Endothelial cell of umbilical vein (primary cell): ENCODE measurements around the gene KIDINS220. TPM values are rescaled to one million over a fixed set of nuclear protein-coding genes. Genes with fewer than 3 reads are reported as not detected.

Source experiments
- BruUV-seq: library from RNA; stranded (reverse); fragments of 400-500 nt; replicated peaks from 2 replicates; lab custom pipeline; 2021; lab: Mats Ljungman, UMichigan
- CTCF ChIA-PET: fragments of 300-600, 350-600 bp; sonication (Branson Sonifier 250); formaldehyde crosslinking; loops from one replicate; lab custom pipeline; 2021; ENCODE audit warnings: antibody characterized with exemption, inconsistent platforms; lab: Charles Lee
- POLR2A ChIA-PET: fragments of 300-600, 350-600 bp; sonication (Branson Sonifier 250); formaldehyde crosslinking; loops from one replicate; lab custom pipeline; 2021; ENCODE audit warnings: antibody characterized with exemption, inconsistent platforms; lab: Charles Lee
- DNase-seq: peaks from one replicate; pipeline ENCODE4 v3.0.0-alpha.2; 2011; ENCODE audit warnings: low read depth, low spot score
- FAIRE-seq: peaks from 2 replicates; lab custom pipeline; 2011; peaks lifted over from hg19 to GRCh38; lab: Jason Lieb, UNC
- H2AFZ ChIP-seq: 2 replicates; pipeline ENCODE4 v1.6.0; 2012; ENCODE audit warnings: low read depth, low read length, control low read depth, inconsistent platforms
- H3K27ac ChIP-seq: 2 replicates; pipeline ENCODE4 v1.5.1; 2011; ENCODE audit warnings: low read depth, mild to moderate bottlenecking, control low read depth, low read length, moderate library complexity; ENCODE audit not compliant: insufficient read depth
- H3K27me3 ChIP-seq, 2 experiments: 2 replicates each; pipeline versions ENCODE4 v1.6.0 to v1.6.1; 2011; ENCODE audit warnings: low read length in 2 of 2, mixed read lengths in 1 of 2; ENCODE audit not compliant: control insufficient read depth in 2 of 2, insufficient read depth in 2 of 2
- H3K36me3 ChIP-seq, 2 experiments: 2 replicates in 1 of 2; 3 replicates in 1 of 2; pipeline ENCODE4 v1.5.1; 2011; ENCODE audit warnings: low read length in 2 of 2, mild to moderate bottlenecking in 1 of 2, moderate library complexity in 1 of 2; ENCODE audit not compliant: control insufficient read depth in 2 of 2, insufficient read depth in 2 of 2; ENCODE audit errors: extremely low read depth in 1 of 2
- H3K4me1 ChIP-seq: 3 replicates; pipeline ENCODE4 v1.5.1; 2011; ENCODE audit warnings: mild to moderate bottlenecking, low read length; ENCODE audit not compliant: control insufficient read depth, insufficient read depth; ENCODE audit errors: extremely low read depth
- H3K4me2 ChIP-seq: 2 replicates; pipeline ENCODE4 v1.6.1; 2011; ENCODE audit warnings: low read length, control low read depth, mixed read lengths; ENCODE audit not compliant: insufficient read depth
- H3K4me3 ChIP-seq, 3 experiments: fragments of 200-600 bp in 1 of 3; sonication (generic), shearing (Covaris generic) in 1 of 3; replicated peaks in 1 of 3; 2 replicates each; pipeline ENCODE4 v1.5.1; 2011 to 2016; ENCODE audit warnings: control low read depth in 3 of 3, low read length in 3 of 3, mild to moderate bottlenecking in 2 of 3, inconsistent platforms in 1 of 3, low read depth in 1 of 3, moderate library complexity in 1 of 3; ENCODE audit not compliant: insufficient read depth in 1 of 3
- H3K79me2 ChIP-seq: 2 replicates; pipeline ENCODE4 v1.6.0; 2012; ENCODE audit warnings: low read length, inconsistent platforms; ENCODE audit not compliant: control insufficient read depth, insufficient read depth
- H3K9ac ChIP-seq: replicated peaks from 2 replicates; pipeline ENCODE3; 2011; ENCODE audit warnings: low read length, control low read depth; ENCODE audit not compliant: insufficient read depth; ENCODE audit errors: extremely low read depth
- H3K9me1 ChIP-seq: replicated peaks from 3 replicates; pipeline ENCODE4 v1.6.0; 2011; ENCODE audit warnings: mild to moderate bottlenecking, low read length; ENCODE audit not compliant: control insufficient read depth, insufficient read depth; ENCODE audit errors: extremely low read depth
- H3K9me3 ChIP-seq: replicated peaks from 2 replicates; pipeline ENCODE4 v1.5.1; 2012; ENCODE audit warnings: low read length, inconsistent platforms; ENCODE audit not compliant: control insufficient read depth, insufficient read depth
- H4K20me1 ChIP-seq: replicated peaks from 2 replicates; pipeline ENCODE3; 2011; ENCODE audit warnings: mild to moderate bottlenecking, low read length; ENCODE audit not compliant: control insufficient read depth, insufficient read depth; ENCODE audit errors: extremely low read depth
- EZH2 ChIP-seq: IDR thresholded peaks from 2 replicates; pipeline ENCODE4 v1.6.1; 2012; ENCODE audit warnings: borderline replicate concordance, low read depth, mild to moderate bottlenecking, moderate library complexity, low read length, inconsistent platforms; ENCODE audit not compliant: severe bottlenecking
- GATA2 ChIP-seq: IDR thresholded peaks from 2 replicates; pipeline ENCODE4 v1.7.0; 2011; ENCODE audit warnings: low read depth, mild to moderate bottlenecking, moderate library complexity, mixed read lengths, low read length; ENCODE audit not compliant: insufficient read length, insufficient read depth
- JUN ChIP-seq: IDR thresholded peaks from 2 replicates; pipeline ENCODE4 v1.6.1; 2011; ENCODE audit warnings: borderline replicate concordance, low read depth; ENCODE audit not compliant: insufficient read length, insufficient read depth
- POLR2A ChIP-seq: IDR thresholded peaks from 2 replicates; pipeline ENCODE4 v1.6.1; 2012; ENCODE audit warnings: low read depth, mild to moderate bottlenecking, control low read depth, low read length
- POLR2AphosphoS5 ChIP-seq: IDR thresholded peaks from 2 replicates; pipeline ENCODE4 v1.6.1; 2012; ENCODE audit warnings: low read depth, mild to moderate bottlenecking, control low read depth, low read length, moderate library complexity; ENCODE audit not compliant: insufficient read depth
- dilution Hi-C: fragments of 300-500 bp; cut with MboI; formaldehyde crosslinking; loops from one replicate; pipeline ENCODE4 v1.15.0; 2019; ENCODE audit warnings: low sequenced_read_pairs; ENCODE audit not compliant: extremely low pct_ligation_motif_present
- intact Hi-C: fragments of 100-400 bp; cut with micrococcal nuclease; formaldehyde crosslinking; loops from one replicate; pipeline ENCODE4 v1.10.0; 2022
- polyA plus RNA-seq, 4 experiments: library from polyadenylated mRNA; depleted of rRNA in 3 of 4; stranded (reverse) in 3 of 4; unstranded in 1 of 4; fragments of >200 nt; gene quantifications; 2 replicates each; pipeline versions ENCODE4 v1.2.1 to v1.2.3, GENCODE V29; 2011 to 2012; ENCODE audit warnings: missing spikeins in 1 of 4
- total RNA-seq: library from RNA; stranded (reverse); gene quantifications from 2 replicates; pipeline ENCODE4 v1.2.3, GENCODE V29; 2021
- TF ChIP-seq, protein P1 (sequence below): IDR thresholded peaks from 2 replicates; pipeline ENCODE4 v1.6.1; 2011; ENCODE audit not compliant: insufficient read depth, insufficient read length
- TF ChIP-seq, protein P2 (sequence below), 2 donors: IDR thresholded peaks; 1 replicate in 1 of 2; 2 replicates in 1 of 2; pipeline ENCODE4 v1.5.1; 2011; ENCODE audit warnings: low read length in 2 of 2, mild to moderate bottlenecking in 2 of 2, moderate library complexity in 2 of 2, control low read depth in 1 of 2, inconsistent platforms in 1 of 2, low read depth in 1 of 2; ENCODE audit not compliant: insufficient read depth in 1 of 2; ENCODE audit errors: extremely low read depth in 1 of 2

KIDINS220 gene
- total and polyA plus RNA-seq, 2 donors (not counting 3 experiments of a cell fraction or from before 2014, with no cell fraction given) = 33.9 to 41.3 TPM

DNA sequence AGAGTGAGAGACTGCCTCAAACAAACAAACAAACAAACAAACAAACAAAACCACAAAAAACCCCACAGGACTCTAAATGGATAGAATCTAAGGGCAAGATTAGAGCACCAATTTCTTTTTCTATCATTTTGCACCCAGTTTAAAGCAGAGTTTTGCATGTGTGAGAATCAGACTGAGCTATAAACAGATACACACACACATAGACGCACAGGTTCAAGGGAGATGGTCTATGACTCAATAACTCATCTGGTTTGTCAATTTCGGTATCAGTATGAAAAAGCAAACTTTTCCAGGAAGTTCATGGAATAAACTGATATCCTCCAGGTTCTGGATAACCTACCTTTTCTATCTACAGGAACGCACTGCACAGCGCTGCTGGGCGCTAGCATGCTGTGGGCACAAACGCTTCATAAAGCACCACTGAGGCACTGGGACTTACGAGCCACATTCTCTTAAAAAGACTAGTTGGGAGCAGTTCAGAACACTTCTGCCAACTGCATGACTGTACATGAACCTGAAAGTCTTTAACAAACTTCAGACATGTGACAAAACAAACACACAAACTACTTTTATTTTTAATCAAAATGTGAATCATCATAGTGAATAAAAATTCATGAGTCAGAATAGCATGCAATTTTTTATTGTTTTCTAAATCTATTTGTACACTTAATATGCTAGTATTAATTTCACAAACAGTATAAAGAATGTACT lies 109.0 kb downstream of the KIDINS220 start:
- Histone ChIP-seq H3K4me1 (no peaks in the 10 kb centered on the region), H3K79me2 (no peaks in the 10 kb centered on the region), H3K27ac (no peak overlapping the region), H3K4me3 (no peak overlapping the region), H3K27me3 (no peaks in the 10 kb centered on the region), H3K9me3 (no peaks in the 10 kb centered on the region), H2AFZ (no peak overlapping the region), H3K9me1 (no peaks in the 10 kb centered on the region), H3K9ac (no peak overlapping the region), H3K4me2 (no peak overlapping the region), H3K36me3 (peaks cover 4 to 26% of the 10 kb centered on the region in 2 experiments), H4K20me1 (no peaks in the 10 kb centered on the region)
- TF ChIP-seq POLR2AphosphoS5 (no peak), GATA2 (no peak), JUN (no peak), POLR2A (no peak), EZH2 (no peak)
- TF ChIP-seq, protein P1, sequence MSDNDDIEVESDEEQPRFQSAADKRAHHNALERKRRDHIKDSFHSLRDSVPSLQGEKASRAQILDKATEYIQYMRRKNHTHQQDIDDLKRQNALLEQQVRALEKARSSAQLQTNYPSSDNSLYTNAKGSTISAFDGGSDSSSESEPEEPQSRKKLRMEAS = no peak
- TF ChIP-seq, protein P2, sequence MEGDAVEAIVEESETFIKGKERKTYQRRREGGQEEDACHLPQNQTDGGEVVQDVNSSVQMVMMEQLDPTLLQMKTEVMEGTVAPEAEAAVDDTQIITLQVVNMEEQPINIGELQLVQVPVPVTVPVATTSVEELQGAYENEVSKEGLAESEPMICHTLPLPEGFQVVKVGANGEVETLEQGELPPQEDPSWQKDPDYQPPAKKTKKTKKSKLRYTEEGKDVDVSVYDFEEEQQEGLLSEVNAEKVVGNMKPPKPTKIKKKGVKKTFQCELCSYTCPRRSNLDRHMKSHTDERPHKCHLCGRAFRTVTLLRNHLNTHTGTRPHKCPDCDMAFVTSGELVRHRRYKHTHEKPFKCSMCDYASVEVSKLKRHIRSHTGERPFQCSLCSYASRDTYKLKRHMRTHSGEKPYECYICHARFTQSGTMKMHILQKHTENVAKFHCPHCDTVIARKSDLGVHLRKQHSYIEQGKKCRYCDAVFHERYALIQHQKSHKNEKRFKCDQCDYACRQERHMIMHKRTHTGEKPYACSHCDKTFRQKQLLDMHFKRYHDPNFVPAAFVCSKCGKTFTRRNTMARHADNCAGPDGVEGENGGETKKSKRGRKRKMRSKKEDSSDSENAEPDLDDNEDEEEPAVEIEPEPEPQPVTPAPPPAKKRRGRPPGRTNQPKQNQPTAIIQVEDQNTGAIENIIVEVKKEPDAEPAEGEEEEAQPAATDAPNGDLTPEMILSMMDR (IDR thresholded peaks at IDR 0.05; ENCODE audit: extremely low read depth in 1 of 2, insufficient read depth in 1 of 2, low read depth in 1 of 2, low read length in 2 of 2) = no peak
- ChIA-PET CTCF (no interaction called here), POLR2A (no interaction called here)
- dilution Hi-C loops = no loop called here
- no TSS peak for BruUV-seq
- no peak for FAIRE-seq
- DNase-seq = no peak
- intact Hi-C loops = no loop called here
